Tongue (tissue), 2 donors: Measurements from ENCODE around the gene VPS11. TPM values are rescaled to one million over a fixed set of nuclear protein-coding genes. Genes with fewer than 3 reads are reported as not detected.

Experiments
- DNase-seq: peaks from one replicate; pipeline ENCODE4 v3.0.0-alpha.2; 2015
- total RNA-seq: library from RNA; depleted of rRNA; stranded (reverse); fragments of >200 nt; gene quantifications from one replicate; pipeline ENCODE4 v1.2.3, GENCODE V29; 2014

The VPS11 gene
- total RNA-seq, 1 donor from 2014 or later: 29.7 TPM

GRCh38 chr11:119081682-119082260, 14.2 kb downstream of the VPS11 start:
- no peak for DNase-seq

- peak; percentile 97 for DNase-seq
Measured at GRCh38 chr11:119084663-119085436, 17.2 kb downstream of the VPS11 start, which contains the start of gene HMBS. Gene HMBS, plus strand, starts transcription at chr11:119084881. Its CDS starts 153 bp downstream, at chr11:119085034.

DNA sequence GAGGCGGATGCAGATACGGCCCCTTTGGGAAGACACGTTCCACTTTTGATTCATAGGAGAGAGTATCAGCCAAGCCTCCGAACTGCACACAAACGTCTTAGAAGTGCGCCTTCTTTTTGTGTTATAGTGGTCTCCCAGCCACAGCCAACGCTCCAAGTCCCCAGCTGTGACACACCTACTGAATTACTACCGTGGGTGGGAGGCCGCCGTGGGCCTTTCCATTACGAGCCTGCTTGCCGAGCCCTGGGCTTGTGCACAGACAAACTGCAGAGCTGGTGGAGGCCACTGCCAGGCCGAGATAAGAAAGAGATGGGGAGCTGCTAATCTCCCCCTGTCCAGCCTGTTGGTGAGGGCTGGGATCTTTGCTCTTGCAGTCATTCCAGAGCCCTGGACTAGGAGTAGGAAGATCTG, 17.8 kb downstream of the VPS11 start:
- no peak for DNase-seq

- DNase-seq: no peak
Measured at GRCh38 chr11:119087123-119087522, 19.5 kb downstream of the VPS11 start.

- no peak for DNase-seq
Measured at GRCh38 chr11:119087747-119088241, 20.2 kb downstream of the VPS11 start.

DNA sequence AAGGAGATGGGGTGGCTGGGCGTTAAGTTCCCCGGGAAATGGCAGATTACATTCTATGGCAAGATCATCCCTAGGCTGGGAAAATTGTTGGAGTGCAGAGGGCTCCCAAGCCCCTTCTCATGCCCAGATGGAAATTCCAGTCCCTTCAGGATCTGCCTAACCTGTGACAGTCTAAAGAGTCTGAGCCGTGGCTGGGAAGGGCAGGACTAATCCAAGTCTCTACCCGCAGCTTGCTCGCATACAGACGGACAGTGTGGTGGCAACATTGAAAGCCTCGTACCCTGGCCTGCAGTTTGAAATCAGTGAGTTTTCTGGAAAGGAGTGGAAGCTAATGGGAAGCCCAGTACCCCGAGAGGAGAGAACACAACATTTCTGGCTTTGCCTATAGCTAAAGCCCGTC, 20.8 kb downstream of the VPS11 start:
- no peak for DNase-seq

- no peak for DNase-seq
Measured at GRCh38 chr11:119089319-119089718, 21.7 kb downstream of the VPS11 start.

DNA sequence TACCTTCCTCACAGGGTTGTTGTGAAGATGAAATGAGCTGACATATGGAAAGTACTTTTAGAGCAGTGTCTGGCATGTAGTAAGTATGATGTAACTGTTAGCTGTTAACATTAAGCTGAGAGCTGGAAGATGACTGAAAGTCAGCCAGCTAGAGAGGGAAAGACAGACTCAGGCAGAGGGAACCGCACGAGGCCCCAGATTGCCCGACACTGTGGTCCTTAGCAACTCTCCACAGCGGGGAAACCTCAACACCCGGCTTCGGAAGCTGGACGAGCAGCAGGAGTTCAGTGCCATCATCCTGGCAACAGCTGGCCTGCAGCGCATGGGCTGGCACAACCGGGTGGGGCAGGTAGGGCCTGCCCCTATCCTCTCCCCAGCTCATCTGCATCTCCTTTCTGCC, 23.6 kb downstream of the VPS11 start:
- peak; percentile 62 for DNase-seq

DNA sequence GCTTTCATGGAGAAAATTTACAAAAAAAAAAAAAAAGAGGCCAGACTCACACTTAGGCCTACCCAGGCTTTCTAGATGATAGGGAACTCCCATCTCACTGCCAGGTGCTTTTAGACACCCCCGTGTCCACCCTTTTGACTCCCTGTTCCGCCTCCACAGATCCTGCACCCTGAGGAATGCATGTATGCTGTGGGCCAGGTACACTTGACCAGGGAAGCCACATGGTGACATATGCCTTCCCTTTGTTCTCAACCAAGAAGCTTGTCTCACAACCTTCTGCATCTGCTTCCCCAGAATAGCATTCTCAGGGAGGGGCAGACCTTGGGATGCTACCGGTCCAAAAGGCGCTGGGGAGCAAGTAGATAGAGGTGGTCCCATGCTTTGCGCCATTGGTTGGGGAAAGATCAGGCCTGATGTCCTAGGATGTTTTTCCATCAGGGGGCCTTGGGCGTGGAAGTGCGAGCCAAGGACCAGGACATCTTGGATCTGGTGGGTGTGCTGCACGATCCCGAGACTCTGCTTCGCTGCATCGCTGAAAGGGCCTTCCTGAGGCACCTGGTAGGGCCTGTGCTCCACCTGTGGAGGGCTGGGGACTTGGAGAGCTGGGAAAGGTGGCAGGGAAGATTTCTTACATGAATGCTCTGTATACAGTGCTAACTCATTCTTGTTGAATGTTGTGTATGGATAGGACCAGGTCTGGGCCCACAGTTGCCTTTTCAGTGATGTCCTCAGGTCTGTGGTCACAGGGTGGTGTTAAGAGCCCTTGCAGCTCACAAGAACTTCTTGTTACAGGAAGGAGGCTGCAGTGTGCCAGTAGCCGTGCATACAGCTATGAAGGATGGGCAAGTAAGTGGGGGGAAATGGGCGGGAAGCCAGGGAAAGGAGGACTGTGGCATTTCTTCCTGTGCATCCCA, 24.6 kb downstream of the VPS11 start:
- no peak for DNase-seq

- DNase-seq: no peak
Measured at GRCh38 chr11:119092880-119093842, 25.5 kb downstream of the VPS11 start.

- DNase-seq: peak; percentile 48
Measured at GRCh38 chr11:119093942-119094815, 26.6 kb downstream of the VPS11 start.

GRCh38 chr11:119094816-119095065, 27.1 kb downstream of the VPS11 start:
- peak; percentile 87 for DNase-seq

DNA sequence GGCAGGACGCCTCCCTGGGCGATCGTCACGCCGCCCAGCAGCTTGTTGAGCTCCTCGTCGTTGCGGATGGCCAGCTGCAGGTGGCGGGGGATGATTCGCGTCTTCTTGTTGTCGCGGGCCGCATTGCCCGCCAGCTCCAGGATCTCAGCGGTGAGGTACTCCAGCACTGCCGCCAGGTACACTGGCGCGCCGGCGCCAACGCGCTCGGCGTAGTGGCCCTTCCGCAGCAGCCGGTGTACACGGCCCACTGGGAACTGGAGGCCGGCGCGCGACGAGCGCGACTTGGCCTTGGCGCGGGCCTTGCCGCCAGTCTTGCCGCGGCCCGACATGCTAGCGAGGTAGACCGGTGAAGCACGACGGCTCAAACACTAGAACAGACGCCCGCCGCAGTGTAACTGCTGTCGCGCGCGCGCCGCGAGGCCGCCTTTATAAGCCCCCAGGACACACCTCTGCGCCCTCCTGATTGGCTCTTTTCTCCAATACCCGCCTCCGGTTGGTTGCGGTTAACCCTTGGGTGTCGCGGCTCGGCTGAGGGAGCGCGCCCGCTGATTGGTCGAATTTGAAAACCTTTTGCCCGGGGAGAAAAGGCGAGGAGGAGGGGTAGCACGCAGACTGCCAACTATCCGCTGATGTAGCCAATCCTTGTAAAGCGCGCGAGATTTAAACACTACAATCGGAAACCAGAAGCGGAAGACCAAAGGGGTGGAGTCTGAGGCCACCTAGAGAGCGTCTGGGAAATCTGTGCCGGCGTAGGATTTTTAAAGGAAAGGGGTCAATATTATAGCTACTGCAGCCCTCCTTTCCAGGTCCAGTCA, 27.7 kb downstream of the VPS11 start:
- DNase-seq: peak; percentile 100

DNA sequence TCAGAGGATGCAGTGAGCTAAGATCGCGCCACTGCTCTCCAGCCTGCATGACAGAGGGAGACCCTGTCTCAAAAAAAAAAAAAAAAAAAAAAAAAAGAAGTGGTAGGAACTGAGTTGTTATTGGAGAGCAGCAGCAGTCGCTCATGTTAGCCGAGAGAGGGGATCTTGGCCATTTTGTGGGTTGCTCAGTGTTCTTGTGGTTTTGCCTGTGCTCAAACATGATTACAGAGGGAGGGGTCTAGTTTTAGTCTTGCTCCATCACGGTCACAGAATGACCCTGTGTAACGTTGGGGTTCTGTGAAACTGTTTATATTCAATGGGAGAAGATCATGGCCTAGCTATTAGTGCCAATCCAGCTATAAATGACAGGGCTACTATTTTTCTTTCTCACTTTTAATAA, 32.1 kb downstream of the VPS11 start:
- no peak for DNase-seq

DNA sequence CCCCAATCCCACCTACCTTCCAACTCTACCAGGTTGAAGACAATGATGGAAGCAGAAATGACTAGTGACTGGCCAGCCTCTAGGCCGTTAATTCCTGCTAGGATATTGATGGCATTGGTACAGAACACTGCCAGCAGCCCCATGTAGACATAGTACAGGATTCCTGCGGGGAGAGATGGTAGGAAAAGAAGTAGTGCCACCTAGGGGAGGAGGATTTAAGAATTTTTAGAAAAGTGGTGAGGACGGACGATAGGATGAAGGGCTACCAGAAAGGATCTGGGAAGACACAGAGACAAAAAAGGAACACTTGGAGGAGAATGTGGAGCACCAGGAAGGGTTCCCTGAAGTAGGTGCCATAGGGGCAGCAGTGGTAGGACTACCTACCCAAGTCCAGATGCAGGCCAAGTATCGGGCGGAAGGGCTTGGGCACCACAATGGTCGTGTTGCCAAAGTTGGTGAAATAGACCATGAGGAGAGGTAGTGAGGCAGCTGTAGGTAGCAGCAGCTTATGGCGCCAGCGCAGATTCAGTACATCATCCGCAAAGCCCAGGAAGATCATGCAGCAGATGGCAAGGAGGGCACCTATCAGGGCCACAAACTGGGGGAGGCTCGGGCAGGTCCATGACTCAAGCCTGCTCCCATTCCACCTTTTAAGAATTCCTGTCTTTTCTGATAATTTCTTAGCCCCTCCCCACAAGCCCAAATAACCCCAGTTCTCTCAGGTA, 32.8 kb downstream of the VPS11 start:
- DNase-seq: no peak

DNA sequence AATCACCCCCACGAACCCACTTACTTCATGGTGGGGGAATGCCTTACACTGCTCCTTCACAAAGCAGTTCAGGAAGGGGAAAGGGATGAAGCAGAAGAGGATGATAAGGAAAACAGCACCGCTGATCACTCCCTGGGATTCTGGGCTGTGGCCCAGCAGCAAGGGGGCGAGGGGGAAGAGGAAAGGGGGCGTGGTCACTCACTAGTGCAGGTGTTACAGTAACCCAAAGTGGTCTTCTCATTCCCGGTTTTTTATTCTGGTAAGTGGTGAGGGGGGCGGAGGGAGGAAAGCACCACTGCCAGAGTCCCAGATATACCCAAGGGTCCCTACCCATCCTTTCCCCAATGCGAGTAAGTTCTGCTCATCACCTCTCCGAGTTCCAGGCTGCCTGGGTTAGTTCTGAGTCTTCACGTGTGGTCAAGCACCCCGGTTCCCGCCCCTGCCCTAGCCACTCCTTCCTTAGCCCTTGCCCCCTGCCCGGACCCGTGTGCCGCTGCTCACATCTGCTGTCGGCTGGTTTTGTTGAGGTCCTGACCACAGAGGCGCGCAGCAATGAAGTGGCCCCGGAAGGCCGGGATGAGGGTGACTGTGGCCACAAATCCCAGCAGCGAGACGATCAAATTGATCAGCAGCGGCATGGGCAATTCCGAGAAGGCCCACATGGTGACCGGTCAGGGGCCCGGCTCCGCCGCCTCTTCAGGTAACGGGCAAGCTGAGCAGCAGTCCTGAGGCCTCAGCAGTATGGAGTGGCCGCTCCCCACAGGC, 33.6 kb downstream of the VPS11 start:
- no peak for DNase-seq

- DNase-seq: peak; percentile 98
Measured at GRCh38 chr11:119101759-119102423, 34.3 kb downstream of the VPS11 start, which contains the start of gene DPAGT1. Gene DPAGT1, minus strand, starts transcription at chr11:119101853. Its CDS starts 198 bp downstream, at chr11:119101655.
